Thoracic aorta (tissue), 2 donors: Measurements from ENCODE around the gene PSTPIP2. TPM values are rescaled to one million over a fixed set of nuclear protein-coding genes. Genes with fewer than 3 reads are reported as not detected.
A peak's percentile ranks its signal among the peaks of the same experiment; 100 is the strongest.

Source experiments
- ATAC-seq: fragments of 150-250 bp; one replicate; pipeline ENCODE4 v1.8.0; 2017; ENCODE audit warnings: low read depth; ENCODE audit not compliant: insufficient number of reproducible peaks, low FRiP score
- DNase-seq: peaks from one replicate; pipeline ENCODE4 v3.0.0-alpha.2; 2020; ENCODE audit warnings: low spot score
- H3K27ac ChIP-seq, 2 donors: fragments of 200-600 bp; sonication (generic); 1 replicate in 1 of 2; 2 replicates in 1 of 2; pipeline ENCODE4 v1.5.1; 2016; ENCODE audit warnings: mild to moderate bottlenecking in 2 of 2, moderate library complexity in 2 of 2
- H3K27me3 ChIP-seq: fragments of 200-600 bp; sonication (generic); replicated peaks from 2 replicates; pipeline ENCODE4 v1.6.0; 2016; ENCODE audit warnings: mild to moderate bottlenecking; ENCODE audit not compliant: insufficient read depth
- H3K36me3 ChIP-seq: fragments of 200-600 bp; sonication (generic); one replicate; pipeline ENCODE4 v1.5.1; 2016
- H3K4me1 ChIP-seq, 2 donors: fragments of 200-600 bp; sonication (generic); 1 replicate in 1 of 2; 2 replicates in 1 of 2; pipeline versions ENCODE4 v1.5.1 to v1.6.0; 2016; ENCODE audit warnings: low read depth in 2 of 2, mild to moderate bottlenecking in 1 of 2; ENCODE audit not compliant: control insufficient read depth in 1 of 2
- H3K4me3 ChIP-seq: fragments of 200-600 bp; sonication (generic); 2 replicates; pipeline ENCODE4 v1.5.1; 2016; ENCODE audit warnings: mild to moderate bottlenecking
- H3K9me3 ChIP-seq: fragments of 200-600 bp; sonication (generic); 2 replicates; pipeline ENCODE4 v1.5.1; 2016
- CTCF ChIP-seq: fragments of 200-600 bp; sonication (generic); IDR thresholded peaks from one replicate; pipeline ENCODE4 v1.5.1; 2019; ENCODE audit warnings: antibody characterized with exemption
- total RNA-seq, 2 donors: library from RNA; depleted of rRNA; stranded (reverse); fragments of >200 nt; gene quantifications; one replicate each; pipeline versions ENCODE4 v1.1.0 to v1.2.3, GENCODE V29; 2016

The PSTPIP2 gene
- 10 to 100 TPM; 11.9 to 21.5 TPM for total RNA-seq

GRCh38 chr18:46071653-46072375, at the start of gene PSTPIP2:
Gene PSTPIP2, minus strand, starts transcription at chr18:46072260. Its CDS starts 72 bp downstream, at chr18:46072188.
- Histone ChIP-seq H3K27ac (peak within 1 kb of the TSS in 1 of 2 donors; percentile 9), H3K4me1 (peaks cover 7 to 25% of the 10 kb centered on the region in 2 donors)
- ATAC-seq, result no peak

GRCh38 chr18:46113751-46114150, 41.7 kb upstream of the PSTPIP2 start:
- no peak for DNase-seq
- no peak for TF ChIP-seq CTCF
- Histone ChIP-seq H3K36me3 (peaks cover 13% of the 10 kb centered on the region), H3K9me3 (no peaks in the 10 kb centered on the region), H3K4me3 (no peak overlapping the region), H3K4me1 (no peaks in the 10 kb centered on the region), H3K27ac (no peak overlapping the region), H3K27me3 (no peaks in the 10 kb centered on the region)
- ATAC-seq, result no peak

More at GRCh38 chr18:46071653-46072375, at the start of gene PSTPIP2:
- H3K36me3 ChIP-seq, result no peaks in the 10 kb centered on the region
- H3K27me3 ChIP-seq, result no peaks in the 10 kb centered on the region
- DNase-seq, result no peak
- H3K4me3 ChIP-seq, result peak within 1 kb of the TSS; percentile 79
- TF ChIP-seq CTCF, result no peak
- H3K9me3 ChIP-seq, result no peaks in the 10 kb centered on the region

- Histone ChIP-seq H3K4me1 (peaks cover 0 to 6% of the 10 kb centered on the region in 2 donors), H3K36me3 (peaks cover 8% of the 10 kb centered on the region), H3K27ac (no peak overlapping the region), H3K9me3 (no peaks in the 10 kb centered on the region), H3K27me3 (no peaks in the 10 kb centered on the region), H3K4me3 (no peak overlapping the region)
- no peak for TF ChIP-seq CTCF
- DNase-seq, result no peak
- ATAC-seq, result no peak
Observed at GRCh38 chr18:46110406-46110805, 38.3 kb upstream of the PSTPIP2 start.

GRCh38 chr18:46109386-46109785, 37.3 kb upstream of the PSTPIP2 start:
- DNase-seq (no peak), ATAC-seq (no peak)
- Histone ChIP-seq H3K27ac (no peak overlapping the region), H3K4me1 (peaks cover 3 to 11% of the 10 kb centered on the region in 2 donors), H3K4me3 (no peak overlapping the region), H3K27me3 (no peaks in the 10 kb centered on the region), H3K9me3 (no peaks in the 10 kb centered on the region), H3K36me3 (peaks cover 6% of the 10 kb centered on the region)
- TF ChIP-seq CTCF, result no peak

GRCh38 chr18:46104128-46104911, 32.3 kb upstream of the PSTPIP2 start, which contains the start of gene HAUS1:
Gene HAUS1, plus strand, starts transcription at chr18:46104385. Its CDS starts 27 bp downstream, at chr18:46104412.
- no peak for TF ChIP-seq CTCF
- H3K27ac ChIP-seq, result peak within 1 kb of the TSS; percentile 80 to 84
- no peaks in the 10 kb centered on the region for H3K36me3 ChIP-seq
- peaks cover 7 to 19% of the 10 kb centered on the region in 2 donors for H3K4me1 ChIP-seq
- H3K9me3 ChIP-seq, result no peaks in the 10 kb centered on the region
- DNase-seq (peak; percentile 55), ATAC-seq (peak; percentile 91)
- peak within 1 kb of the TSS; percentile 85 for H3K4me3 ChIP-seq
- H3K27me3 ChIP-seq, result no peaks in the 10 kb centered on the region
